Dermis blood vessel endothelial cell (primary cell): ENCODE results near the gene SWT1. TPM values are rescaled to one million over a fixed set of nuclear protein-coding genes. Genes with fewer than 3 reads are reported as not detected.
"Not testable (repeated sequence)": the region's sequence is repeated elsewhere in the genome, so short reads cannot be mapped to it uniquely, and the experiment has no call there.

Experiments
- DNase-seq: peaks from one replicate; pipeline ENCODE4 v3.0.0; 2010
- total RNA-seq: library from RNA; depleted of rRNA; stranded (reverse); fragments of >200 nt; gene quantifications from 2 replicates; pipeline ENCODE4 v1.2.3, GENCODE V29; 2014

Gene SWT1
- total RNA-seq, 1 donor from 2014 or later: 7.1 TPM

- DNase-seq: no peak
These were observed 134.2 kb downstream of the SWT1 start for GRCh38 chr1:185291159-185291558.

- DNase-seq: no peak
These were observed 134.7 kb downstream of the SWT1 start for GRCh38 chr1:185291652-185292051.

- DNase-seq: no peak
These were observed 135.3 kb downstream of the SWT1 start for GRCh38 chr1:185292237-185292636.

GRCh38 chr1:185293967-185294542 is 137.1 kb downstream of the SWT1 start:
- no peak for DNase-seq

GRCh38 chr1:185295091-185295490 is 138.1 kb downstream of the SWT1 start:
- no peak for DNase-seq

GRCh38 chr1:185297982-185298381 is 141.0 kb downstream of the SWT1 start:
- DNase-seq: no peak

- DNase-seq: no peak
These were observed 143.2 kb downstream of the SWT1 start for GRCh38 chr1:185300152-185300551.

GRCh38 chr1:185305419-185305818 is 148.5 kb downstream of the SWT1 start:
- DNase-seq: no peak

GRCh38 chr1:185308126-185308525 is 151.2 kb downstream of the SWT1 start:
- DNase-seq: no peak

- DNase-seq: peak; percentile 67
These were observed 152.6 kb downstream of the SWT1 start for GRCh38 chr1:185309566-185309965.

GRCh38 chr1:185311589-185312225 is 154.7 kb downstream of the SWT1 start:
- DNase-seq: no peak

GRCh38 chr1:185312361-185313138 is 155.6 kb downstream of the SWT1 start:
- DNase-seq: no peak

GRCh38 chr1:185314411-185314810 is 157.4 kb downstream of the SWT1 start:
- DNase-seq: peak; percentile 52

GRCh38 chr1:185315445-185316071 is 158.6 kb downstream of the SWT1 start:
- DNase-seq: peak; percentile 30

- DNase-seq: peak; percentile 95
These were observed 159.4 kb downstream of the SWT1 start for GRCh38 chr1:185316163-185317033.

- DNase-seq: peak; percentile 97
These were observed 160.3 kb downstream of the SWT1 start, which contains the start of gene IVNS1ABP for GRCh38 chr1:185317034-185317885. Gene IVNS1ABP, minus strand, starts transcription at chr1:185317243. Its CDS starts 7,750 bp downstream, at chr1:185309493.

- peak; percentile 51 for DNase-seq
These were observed 160.9 kb downstream of the SWT1 start for GRCh38 chr1:185317886-185318310.

GRCh38 chr1:185318431-185319138 is 161.6 kb downstream of the SWT1 start:
- DNase-seq: no peak

- no peak for DNase-seq
These were observed 162.1 kb downstream of the SWT1 start for GRCh38 chr1:185319139-185319475.

GRCh38 chr1:185321104-185321503 is 164.1 kb downstream of the SWT1 start:
- not testable (repeated sequence) for DNase-seq
